Esophagus squamous epithelium (tissue), 5 donors: ENCODE data around the gene KCTD21. TPM values are rescaled to one million over a fixed set of nuclear protein-coding genes. Genes with fewer than 3 reads are reported as not detected.

Experiments used
- DNase-seq: peaks from one replicate; lab custom pipeline; 2025; lab: John Stamatoyannopoulos, UW
- H3K27ac ChIP-seq, 4 donors: fragments of 200-600 bp; sonication (generic); one replicate each; pipeline ENCODE4 v1.5.1; 2016 to 2019; ENCODE audit warnings: mild to moderate bottlenecking in 1 of 4
- H3K27me3 ChIP-seq, 4 donors: fragments of 200-600 bp; sonication (generic); 1 replicate in 3 of 4; 2 replicates in 1 of 4; pipeline versions ENCODE4 v1.5.1 to v1.6.0; 2017 to 2021; ENCODE audit warnings: antibody characterized with exemption in 1 of 4
- H3K36me3 ChIP-seq, 3 donors: fragments of 200-600 bp; sonication (generic); one replicate each; pipeline ENCODE4 v1.5.1; 2016 to 2019
- H3K4me1 ChIP-seq, 3 donors: fragments of 200-600 bp; sonication (generic); one replicate each; pipeline ENCODE4 v1.5.1; 2017 to 2019
- H3K4me3 ChIP-seq, 4 donors: fragments of 200-600 bp; sonication (generic); 1 replicate in 3 of 4; 2 replicates in 1 of 4; pipeline ENCODE4 v1.5.1; 2016 to 2019; ENCODE audit warnings: mild to moderate bottlenecking in 2 of 4, moderate library complexity in 1 of 4
- H3K9me3 ChIP-seq, 3 donors: fragments of 200-600 bp; sonication (generic); one replicate each; pipeline ENCODE4 v1.5.1; 2016 to 2019
- CTCF ChIP-seq, 6 experiments: fragments of 450-650 bp in 4 of 6; fragments of 200-600 bp in 2 of 6; sonication (generic) in 2 of 6; IDR thresholded peaks; one replicate each; pipeline ENCODE4 v1.5.1; 2016 to 2019; ENCODE audit warnings: antibody characterized with exemption in 6 of 6, mild to moderate bottlenecking in 4 of 6, moderate library complexity in 4 of 6
- POLR2A ChIP-seq, 4 donors: fragments of 450-650 bp; IDR thresholded peaks; one replicate each; pipeline ENCODE4 v1.6.1; 2017; ENCODE audit warnings: antibody characterized with exemption in 4 of 4, mild to moderate bottlenecking in 4 of 4, moderate library complexity in 3 of 4
- WGBS, 2 donors: methylation state at CpG; one replicate each; pipeline ENCODE4 v1.1.5; 2018; 5-methylcytosine and 5-hydroxymethylcytosine counted together
- intact Hi-C: fragments of 100-400 bp; cut with DNase I; formaldehyde crosslinking; loops from one replicate; pipeline ENCODE4 v1.15.0; 2022
- total RNA-seq, 4 donors: library from RNA; depleted of rRNA; stranded (reverse); fragments of >200 nt; gene quantifications; one replicate each; pipeline ENCODE4 v1.1.0, GENCODE V29; 2016
- donor health status: DM: yes; HTN: yes; CAD: no.

KCTD21 gene
- total RNA-seq, 4 donors from 2014 or later = 9.7 to 16.0 (median 11.3) TPM

- intact Hi-C loops = no loop called here
These were observed 14.8 kb upstream of the KCTD21 start for GRCh38 chr11:78203184-78203583.

GRCh38 chr11:78202733-78203167, 14.3 kb upstream of the KCTD21 start:
- Histone ChIP-seq H3K9me3 (no peaks in the 10 kb centered on the region), H3K4me1 (peaks cover 0 to 6% (median 0%) of the 10 kb centered on the region in 3 donors), H3K27me3 (no peaks in the 10 kb centered on the region), H3K36me3 (peaks cover 4 to 80% (median 7%) of the 10 kb centered on the region in 3 donors), H3K27ac (no peak overlapping the region), H3K4me3 (no peak overlapping the region)
- intact Hi-C loops = no loop called here
- DNase-seq = no peak
- 46 to 55% methylated on average over 3 of the region's 3 CpGs for WGBS, 2 donors
- TF ChIP-seq CTCF (IDR thresholded peaks at IDR 0.05) (no peak), POLR2A (IDR thresholded peaks at IDR 0.05) (no peak)

More at GRCh38 chr11:78203184-78203583, 14.8 kb upstream of the KCTD21 start:
- Histone ChIP-seq H3K27me3 (no peaks in the 10 kb centered on the region), H3K4me1 (peaks cover 0 to 6% (median 0%) of the 10 kb centered on the region in 3 donors), H3K9me3 (no peaks in the 10 kb centered on the region), H3K4me3 (no peak overlapping the region), H3K27ac (no peak overlapping the region), H3K36me3 (peaks cover 3 to 78% (median 7%) of the 10 kb centered on the region in 3 donors)
- TF ChIP-seq POLR2A (IDR thresholded peaks at IDR 0.05) = no peak
- TF ChIP-seq CTCF (IDR thresholded peaks at IDR 0.05) = no peak
- WGBS, 2 donors = 73 to 85% methylated on average over 10 of the region's 10 CpGs
- no peak for DNase-seq

- H3K9me3 ChIP-seq = no peaks in the 10 kb centered on the region
- H3K27me3 ChIP-seq = no peaks in the 10 kb centered on the region
- DNase-seq = no peak
- intact Hi-C loops = no loop called here
- no peak overlapping the region for H3K4me3 ChIP-seq
- WGBS, 2 donors = 92 to 93% methylated on average over 8 to 9 of the region's 9 CpGs
- no peak for TF ChIP-seq CTCF (IDR thresholded peaks at IDR 0.05)
- TF ChIP-seq POLR2A (IDR thresholded peaks at IDR 0.05) = no peak
- peaks cover 4 to 80% (median 7%) of the 10 kb centered on the region in 3 donors for H3K36me3 ChIP-seq
- peaks cover 0 to 6% (median 0%) of the 10 kb centered on the region in 3 donors for H3K4me1 ChIP-seq
- no peak overlapping the region for H3K27ac ChIP-seq
These were observed 12.8 kb upstream of the KCTD21 start for GRCh38 chr11:78201096-78201818.

- no peak overlapping the region for H3K4me3 ChIP-seq
- peaks cover 0 to 6% (median 0%) of the 10 kb centered on the region in 3 donors for H3K4me1 ChIP-seq
- no peak overlapping the region for H3K27ac ChIP-seq
- intact Hi-C loops = no loop called here
- H3K36me3 ChIP-seq = peaks cover 4 to 80% (median 7%) of the 10 kb centered on the region in 3 donors
- no peak for DNase-seq
- TF ChIP-seq CTCF (IDR thresholded peaks at IDR 0.05) = no peak
- TF ChIP-seq POLR2A (IDR thresholded peaks at IDR 0.05) = no peak
- H3K27me3 ChIP-seq = no peaks in the 10 kb centered on the region
- WGBS, 2 donors = 75% methylated on average over 3 of the region's 13 CpGs; no CpG with 5 or more reads in 1 of the 2 donors
- no peaks in the 10 kb centered on the region for H3K9me3 ChIP-seq
These were observed 12.1 kb upstream of the KCTD21 start for GRCh38 chr11:78200553-78200952.

GRCh38 chr11:78200061-78200460, 11.6 kb upstream of the KCTD21 start:
- no peak for TF ChIP-seq POLR2A (IDR thresholded peaks at IDR 0.05)
- intact Hi-C loops = no loop called here
- no peak overlapping the region for H3K27ac ChIP-seq
- H3K4me3 ChIP-seq = no peak overlapping the region
- 100% methylated on average over 2 of the region's 4 CpGs; no CpG with 5 or more reads in 1 of the 2 donors for WGBS, 2 donors
- H3K9me3 ChIP-seq = no peaks in the 10 kb centered on the region
- H3K36me3 ChIP-seq = peaks cover 4 to 75% (median 7%) of the 10 kb centered on the region in 3 donors
- no peaks in the 10 kb centered on the region for H3K27me3 ChIP-seq
- H3K4me1 ChIP-seq = peaks cover 0 to 6% (median 0%) of the 10 kb centered on the region in 3 donors
- DNase-seq = no peak
